Liver (tissue), 9 donors: ENCODE data around the gene TIAM2. TPM values are rescaled to one million over a fixed set of nuclear protein-coding genes. Genes with fewer than 3 reads are reported as not detected.

Source experiments
- DNase-seq: peaks from one replicate; pipeline ENCODE4 v3.0.0-alpha.2; 2017; ENCODE audit warnings: low spot score
- H3K27ac ChIP-seq, 2 donors: one replicate each; pipeline ENCODE4 v1.7.0; 2013; ENCODE audit warnings: inconsistent platforms in 2 of 2, low read length in 2 of 2, control low read depth in 1 of 2, low read depth in 1 of 2, mild to moderate bottlenecking in 1 of 2
- H3K27me3 ChIP-seq, 4 donors: one replicate each; pipeline versions ENCODE4 v1.6.1 to v1.7.0; 2013; ENCODE audit warnings: low read length in 3 of 4, inconsistent platforms in 1 of 4, mild to moderate bottlenecking in 1 of 4, moderate library complexity in 1 of 4; ENCODE audit not compliant: control insufficient read depth in 4 of 4, insufficient read depth in 4 of 4
- H3K36me3 ChIP-seq, 4 donors: one replicate each; pipeline versions ENCODE4 v1.6.1 to v1.7.0; 2013; ENCODE audit warnings: low read length in 3 of 4, mild to moderate bottlenecking in 3 of 4, low read depth in 1 of 4, moderate library complexity in 1 of 4; ENCODE audit not compliant: control insufficient read depth in 4 of 4, insufficient read depth in 3 of 4
- H3K4me1 ChIP-seq, 4 donors: one replicate each; pipeline versions ENCODE4 v1.6.1 to v1.7.0; 2013; ENCODE audit warnings: low read length in 3 of 4, mild to moderate bottlenecking in 3 of 4, moderate library complexity in 1 of 4; ENCODE audit not compliant: control insufficient read depth in 4 of 4, insufficient read depth in 4 of 4
- H3K4me3 ChIP-seq, 3 donors: one replicate each; pipeline versions ENCODE4 v1.6.1 to v1.7.0; 2013; ENCODE audit warnings: low read length in 3 of 3, control low read depth in 1 of 3, low read depth in 1 of 3, mild to moderate bottlenecking in 1 of 3
- H3K9ac ChIP-seq, 2 donors: one replicate each; pipeline ENCODE4 v1.7.0; 2013; ENCODE audit warnings: low read length in 2 of 2, mild to moderate bottlenecking in 2 of 2, moderate library complexity in 2 of 2, control low read depth in 1 of 2, low read depth in 1 of 2
- H3K9me3 ChIP-seq, 4 donors: one replicate each; pipeline versions ENCODE4 v1.6.1 to v1.7.0; 2013; ENCODE audit warnings: low read length in 3 of 4; ENCODE audit not compliant: control insufficient read depth in 4 of 4
- EGR1 ChIP-seq, 2 donors: IDR thresholded peaks; 2 replicates each; pipeline ENCODE4 v1.6.1; 2016 to 2018; ENCODE audit warnings: antibody characterized with exemption in 2 of 2, low read depth in 2 of 2
- FOXA1 ChIP-seq: IDR thresholded peaks from 2 replicates; pipeline ENCODE4 v1.6.1; 2016; ENCODE audit warnings: antibody characterized with exemption
- FOXA2 ChIP-seq: IDR thresholded peaks from 2 replicates; pipeline ENCODE4 v1.6.1; 2016; ENCODE audit warnings: antibody characterized with exemption
- GABPA ChIP-seq, 2 donors: IDR thresholded peaks in 1 of 2; conservative IDR thresholded peaks in 1 of 2; 2 replicates each; pipeline ENCODE4 v1.6.1; 2016; ENCODE audit warnings: antibody characterized with exemption in 2 of 2, mild to moderate bottlenecking in 1 of 2, moderate library complexity in 1 of 2
- HNF4A ChIP-seq, 2 donors: conservative IDR thresholded peaks; 2 replicates each; pipeline ENCODE4 v1.6.1; 2016; ENCODE audit warnings: antibody characterized with exemption in 2 of 2, mild to moderate bottlenecking in 2 of 2
- HNF4G ChIP-seq: IDR thresholded peaks from 2 replicates; pipeline ENCODE4 v1.6.1; 2016; ENCODE audit warnings: antibody characterized with exemption
- JUND ChIP-seq, 2 donors: IDR thresholded peaks; 2 replicates each; pipeline ENCODE4 v1.6.1; 2016; ENCODE audit warnings: antibody characterized with exemption in 2 of 2
- NR2F2 ChIP-seq: IDR thresholded peaks from 2 replicates; pipeline ENCODE4 v1.6.1; 2016; ENCODE audit warnings: antibody characterized with exemption
- RAD21 ChIP-seq, 2 donors: IDR thresholded peaks; 2 replicates each; pipeline ENCODE4 v1.6.1; 2016; ENCODE audit warnings: antibody characterized with exemption in 2 of 2, mild to moderate bottlenecking in 2 of 2
- REST ChIP-seq: IDR thresholded peaks from 2 replicates; pipeline ENCODE4 v1.6.1; 2016; ENCODE audit warnings: antibody characterized with exemption, mild to moderate bottlenecking
- RXRA ChIP-seq, 2 donors: IDR thresholded peaks; 2 replicates each; pipeline ENCODE4 v1.6.1; 2017 to 2018; ENCODE audit warnings: antibody characterized with exemption in 2 of 2, mild to moderate bottlenecking in 1 of 2
- SP1 ChIP-seq: IDR thresholded peaks from 2 replicates; pipeline ENCODE4 v1.6.1; 2018; ENCODE audit warnings: antibody characterized with exemption, mild to moderate bottlenecking
- TAF1 ChIP-seq: conservative IDR thresholded peaks from 2 replicates; pipeline ENCODE4 v1.6.1; 2016; ENCODE audit warnings: antibody characterized with exemption, mild to moderate bottlenecking
- YY1 ChIP-seq: IDR thresholded peaks from 2 replicates; pipeline ENCODE4 v1.6.1; 2016; ENCODE audit warnings: antibody characterized with exemption, mild to moderate bottlenecking
- ZBTB33 ChIP-seq: IDR thresholded peaks from 2 replicates; pipeline ENCODE4 v1.6.1; 2016; ENCODE audit warnings: antibody characterized with exemption
- WGBS: extraction: QIAGEN DNeasy Blood & Tissue Kit; methylation state at CpG from one replicate; pipeline ENCODE4 v1.1.7; 2013; 5-methylcytosine and 5-hydroxymethylcytosine counted together
- polyA plus RNA-seq, 2 donors: library from polyadenylated mRNA; stranded (reverse) in 1 of 2; unstranded in 1 of 2; fragments of 200-250 nt in 1 of 2; fragments of >200 nt in 1 of 2; fragmentation: Nextera tagmentation in 1 of 2; extraction: Ambion mirVana in 1 of 2; gene quantifications; one replicate each; pipeline versions ENCODE4 v1.2.1 to v1.2.3, GENCODE V29; 2013 to 2015
- total RNA-seq, 2 donors: library from RNA; depleted of rRNA; stranded (reverse); fragments of >200 nt; gene quantifications; one replicate each; pipeline ENCODE4 v1.2.3, GENCODE V29; 2014
- TF ChIP-seq, protein P1 (sequence below): fragments of 150-350 bp; IDR thresholded peaks from 2 replicates; pipeline ENCODE4 v1.5.1; 2017; ENCODE audit warnings: improper control_type of control experiment, low read depth, low read length; ENCODE audit not compliant: missing input control
- TF ChIP-seq, protein P2 (sequence below): IDR thresholded peaks from 2 replicates; pipeline ENCODE4 v1.6.1; 2016; ENCODE audit warnings: antibody characterized with exemption
- TF ChIP-seq, protein P3 (sequence below): IDR thresholded peaks from 2 replicates; pipeline ENCODE4 v1.6.1; 2016; ENCODE audit warnings: antibody characterized with exemption
- donor health status: healthy.
- donor health status: healthy.
- donor health status: healthy.
- donor health status: healthy.
- donor health status: healthy.

TIAM2 gene
- total and polyA plus RNA-seq, 4 donors, result 0.62 to 3.7 (median 2.4) TPM

GRCh38 chr6:155077784-155078183, 82.7 kb downstream of the TIAM2 start:
- H3K36me3 ChIP-seq, result no peaks in the 10 kb centered on the region
- no peaks in the 10 kb centered on the region for H3K9me3 ChIP-seq
- H3K4me3 ChIP-seq, result no peak overlapping the region
- no peaks in the 10 kb centered on the region for H3K4me1 ChIP-seq
- H3K27me3 ChIP-seq, result no peaks in the 10 kb centered on the region
- no peak for TF ChIP-seq TAF1
- no peak for TF ChIP-seq HNF4A (conservative IDR thresholded peaks at IDR 0.05)
- TF ChIP-seq NR2F2, result no peak
- TF ChIP-seq SP1, result no peak
- no peak for TF ChIP-seq JUND (IDR thresholded peaks at IDR 0.05)
- TF ChIP-seq RAD21 (IDR thresholded peaks at IDR 0.05), result no peak
- no peak for TF ChIP-seq RXRA (IDR thresholded peaks at IDR 0.05)
- no peak for TF ChIP-seq GABPA (IDR thresholded peaks at IDR 0.05 in 1 of 2, conservative IDR thresholded peaks at IDR 0.05 in 1 of 2)
- TF ChIP-seq FOXA2, result no peak
- TF ChIP-seq HNF4G, result no peak
- TF ChIP-seq REST, result no peak
- TF ChIP-seq YY1, result no peak
- no peak for TF ChIP-seq FOXA1
- TF ChIP-seq, protein P1, sequence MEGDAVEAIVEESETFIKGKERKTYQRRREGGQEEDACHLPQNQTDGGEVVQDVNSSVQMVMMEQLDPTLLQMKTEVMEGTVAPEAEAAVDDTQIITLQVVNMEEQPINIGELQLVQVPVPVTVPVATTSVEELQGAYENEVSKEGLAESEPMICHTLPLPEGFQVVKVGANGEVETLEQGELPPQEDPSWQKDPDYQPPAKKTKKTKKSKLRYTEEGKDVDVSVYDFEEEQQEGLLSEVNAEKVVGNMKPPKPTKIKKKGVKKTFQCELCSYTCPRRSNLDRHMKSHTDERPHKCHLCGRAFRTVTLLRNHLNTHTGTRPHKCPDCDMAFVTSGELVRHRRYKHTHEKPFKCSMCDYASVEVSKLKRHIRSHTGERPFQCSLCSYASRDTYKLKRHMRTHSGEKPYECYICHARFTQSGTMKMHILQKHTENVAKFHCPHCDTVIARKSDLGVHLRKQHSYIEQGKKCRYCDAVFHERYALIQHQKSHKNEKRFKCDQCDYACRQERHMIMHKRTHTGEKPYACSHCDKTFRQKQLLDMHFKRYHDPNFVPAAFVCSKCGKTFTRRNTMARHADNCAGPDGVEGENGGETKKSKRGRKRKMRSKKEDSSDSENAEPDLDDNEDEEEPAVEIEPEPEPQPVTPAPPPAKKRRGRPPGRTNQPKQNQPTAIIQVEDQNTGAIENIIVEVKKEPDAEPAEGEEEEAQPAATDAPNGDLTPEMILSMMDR, result no peak
- TF ChIP-seq EGR1 (IDR thresholded peaks at IDR 0.05; ENCODE audit: low read depth in 2 of 2), result no peak
- no peak for TF ChIP-seq ZBTB33
- TF ChIP-seq, protein P2, sequence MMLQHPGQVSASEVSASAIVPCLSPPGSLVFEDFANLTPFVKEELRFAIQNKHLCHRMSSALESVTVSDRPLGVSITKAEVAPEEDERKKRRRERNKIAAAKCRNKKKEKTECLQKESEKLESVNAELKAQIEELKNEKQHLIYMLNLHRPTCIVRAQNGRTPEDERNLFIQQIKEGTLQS, result no peak
- TF ChIP-seq, protein P3, sequence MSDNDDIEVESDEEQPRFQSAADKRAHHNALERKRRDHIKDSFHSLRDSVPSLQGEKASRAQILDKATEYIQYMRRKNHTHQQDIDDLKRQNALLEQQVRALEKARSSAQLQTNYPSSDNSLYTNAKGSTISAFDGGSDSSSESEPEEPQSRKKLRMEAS, result no peak
- DNase-seq, result no peak
- H3K9ac ChIP-seq, result no peak overlapping the region
- H3K27ac ChIP-seq, result no peak overlapping the region
- WGBS, result 93% methylated on average over 2 of the region's 2 CpGs

DNA sequence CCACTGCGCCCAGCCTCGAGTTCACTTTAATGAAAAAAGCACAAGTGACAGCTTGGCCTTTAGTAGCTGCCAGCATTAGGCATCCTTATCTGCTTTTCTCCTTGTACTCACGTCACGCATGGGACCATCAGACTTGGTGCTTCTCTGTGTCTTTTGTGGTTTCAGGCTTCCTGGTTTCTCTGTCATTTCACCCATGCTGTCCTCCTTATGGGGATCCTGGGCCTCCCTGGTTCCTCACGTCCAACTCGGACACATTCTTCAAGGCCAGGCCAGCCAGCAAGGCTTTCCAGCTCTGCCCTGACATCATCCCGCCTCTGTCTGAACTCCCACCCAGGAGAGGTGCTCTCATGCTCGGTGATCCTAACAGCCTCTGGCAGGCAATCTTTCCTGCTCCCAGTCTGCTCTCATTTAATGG, 83.2 kb downstream of the TIAM2 start:
- 80% methylated on average over 8 of the region's 8 CpGs for WGBS
- no peaks in the 10 kb centered on the region for H3K36me3 ChIP-seq

More for the DNA sequence above, 83.2 kb downstream of the TIAM2 start:
- no peak overlapping the region for H3K27ac ChIP-seq
- no peaks in the 10 kb centered on the region for H3K27me3 ChIP-seq
- H3K9ac ChIP-seq, result no peak overlapping the region
- H3K9me3 ChIP-seq, result no peaks in the 10 kb centered on the region
- no peaks in the 10 kb centered on the region for H3K4me1 ChIP-seq
- TF ChIP-seq NR2F2, result no peak
- no peak for TF ChIP-seq ZBTB33
- TF ChIP-seq FOXA1, result no peak
- no peak overlapping the region for H3K4me3 ChIP-seq
- no peak for DNase-seq
